Mesodermal cell (in vitro differentiated cells): ENCODE measurements around the gene FRMD7.
A peak's percentile ranks its signal among the peaks of the same experiment; 100 is the strongest.

ENCODE experiments used
- H3K27ac ChIP-seq: 2 replicates; pipeline ENCODE4 v1.7.0; 2013; ENCODE audit warnings: mild to moderate bottlenecking, low read depth, low read length, moderate library complexity; ENCODE audit not compliant: severe bottlenecking
- H3K36me3 ChIP-seq: 2 replicates; pipeline ENCODE4 v1.7.1; 2013; ENCODE audit warnings: mild to moderate bottlenecking, low read length, moderate library complexity; ENCODE audit not compliant: control insufficient read depth, insufficient read depth
- H3K4me1 ChIP-seq: one replicate; pipeline ENCODE4 v1.7.1; 2013; ENCODE audit warnings: mild to moderate bottlenecking, low read length; ENCODE audit not compliant: insufficient read depth, control insufficient read depth, poor library complexity, severe bottlenecking
- H3K4me3 ChIP-seq: 2 replicates; pipeline ENCODE4 v1.7.0; 2013; ENCODE audit warnings: low read length, control low read depth, mild to moderate bottlenecking; ENCODE audit not compliant: insufficient read depth, poor library complexity, severe bottlenecking; ENCODE audit errors: extremely low read depth
- H3K9me3 ChIP-seq: 2 replicates; pipeline ENCODE4 v1.7.1; 2013; ENCODE audit warnings: mild to moderate bottlenecking, low read length, moderate library complexity; ENCODE audit not compliant: control insufficient read depth
- WGBS, 2 experiments: methylation state at CpG; one replicate each; pipeline ENCODE4 v1.1.5; 2013; ENCODE audit warnings: missing lambda C conversion rate in 2 of 2; ENCODE audit not compliant: insufficient coverage in 2 of 2; 5-methylcytosine and 5-hydroxymethylcytosine counted together

Gene FRMD7

DNA sequence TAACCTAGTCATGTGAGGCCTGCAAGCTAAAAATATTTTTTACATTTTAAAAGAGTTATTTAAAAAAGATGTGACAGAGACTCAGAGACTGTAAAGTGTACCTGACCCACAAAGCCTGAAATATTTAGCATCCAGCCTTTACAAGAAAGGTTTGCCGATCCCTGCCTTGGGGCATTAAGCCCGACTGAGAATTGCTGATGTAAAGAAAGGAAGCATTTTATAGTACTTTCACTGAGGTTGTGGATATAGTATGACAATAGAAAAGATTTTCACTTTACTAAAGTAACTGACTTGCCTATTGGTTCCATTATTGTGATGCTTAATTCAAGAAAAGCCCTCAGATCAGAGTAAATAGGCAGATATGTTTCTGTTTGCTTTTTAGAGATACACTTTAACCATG lies 87.8 kb downstream of the FRMD7 start:
- no peak overlapping the region for H3K4me3 ChIP-seq
- no peaks in the 10 kb centered on the region for H3K36me3 ChIP-seq
- no peaks in the 10 kb centered on the region for H3K9me3 ChIP-seq
- no peak overlapping the region for H3K27ac ChIP-seq
- WGBS, 2 experiments = no CpG with 5 or more reads among the region's 2 CpGs
- H3K4me1 ChIP-seq = peaks cover 11% of the 10 kb centered on the region

DNA sequence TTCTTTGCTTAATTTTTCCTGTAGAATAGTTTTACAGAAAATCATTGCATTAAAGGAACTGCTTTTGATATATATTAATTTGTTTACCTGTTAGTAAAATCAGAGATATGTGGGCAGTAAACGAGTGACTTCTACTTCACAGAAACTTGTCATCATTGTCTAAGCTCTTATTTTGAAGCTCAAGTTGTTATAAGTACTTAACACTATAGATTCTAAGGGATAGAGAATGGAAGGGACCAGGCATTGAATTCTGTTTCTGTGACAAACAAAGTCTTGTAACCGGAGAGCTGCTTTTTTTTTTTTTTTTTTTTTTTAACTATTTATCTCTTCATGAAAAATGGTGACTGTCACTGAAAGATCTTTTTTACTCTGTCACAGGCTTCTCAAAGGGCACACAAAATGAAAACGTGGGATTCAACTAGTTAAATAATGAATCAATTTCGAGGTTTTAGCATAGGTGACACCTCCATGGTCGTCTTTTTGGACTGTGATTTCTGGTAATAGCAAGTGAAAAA lies 90.3 kb downstream of the FRMD7 start:
- Histone ChIP-seq H3K36me3 (no peaks in the 10 kb centered on the region), H3K27ac (peak overlapping the region; percentile 41), H3K4me3 (no peak overlapping the region), H3K9me3 (no peaks in the 10 kb centered on the region), H3K4me1 (peaks cover 6% of the 10 kb centered on the region)
- 56% methylated on average over 2 of the region's 5 CpGs; no CpG with 5 or more reads in 1 of the 2 experiments for WGBS, 2 experiments

DNA sequence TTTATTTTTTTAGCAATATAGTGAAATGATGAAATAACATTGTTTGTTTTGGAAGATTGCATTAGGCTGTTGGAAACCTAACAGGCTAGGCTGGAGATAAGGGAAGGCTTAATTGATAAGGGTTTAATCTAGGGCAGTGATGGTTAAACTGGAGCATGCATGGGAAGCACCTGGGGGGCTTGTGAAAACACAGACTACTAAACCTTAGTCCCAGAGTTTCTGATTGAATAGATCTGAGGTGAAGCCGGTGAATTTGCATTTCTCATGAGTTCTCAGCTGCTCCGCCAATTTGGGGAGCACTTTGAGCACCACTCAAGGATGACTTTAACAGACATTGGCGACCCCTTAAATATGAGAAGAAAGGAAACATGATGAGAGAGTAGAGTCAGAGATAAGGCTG lies 93.2 kb downstream of the FRMD7 start:
- no peaks in the 10 kb centered on the region for H3K9me3 ChIP-seq
- H3K4me1 ChIP-seq = no peaks in the 10 kb centered on the region
- H3K27ac ChIP-seq = no peak overlapping the region
- no CpG with 5 or more reads among the region's 3 CpGs for WGBS, 2 experiments
- H3K36me3 ChIP-seq = no peaks in the 10 kb centered on the region
- no peak overlapping the region for H3K4me3 ChIP-seq

DNA sequence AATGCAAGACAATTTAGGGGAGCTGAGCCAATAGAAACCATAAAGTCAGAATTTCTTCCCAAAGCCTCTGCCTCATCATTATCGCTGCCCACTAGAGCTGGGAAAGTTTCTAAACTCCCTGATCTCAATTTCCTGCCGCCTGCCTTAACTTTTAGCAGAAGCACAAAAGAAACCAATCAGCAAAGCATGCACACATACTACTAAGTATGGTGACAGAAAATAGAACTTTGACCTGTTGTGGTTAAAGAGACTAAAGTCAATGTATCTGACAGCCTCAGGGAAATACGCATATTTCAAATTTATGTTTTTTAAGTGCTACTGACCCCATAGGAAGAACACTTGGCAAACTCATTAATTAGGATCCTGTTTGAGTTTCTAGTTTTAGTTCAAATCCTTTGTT lies 94.7 kb downstream of the FRMD7 start:
- 80% methylated on average over 1 of the region's 3 CpGs; no CpG with 5 or more reads in 1 of the 2 experiments for WGBS, 2 experiments
- Histone ChIP-seq H3K27ac (no peak overlapping the region), H3K36me3 (peaks cover 6% of the 10 kb centered on the region), H3K9me3 (no peaks in the 10 kb centered on the region), H3K4me3 (no peak overlapping the region), H3K4me1 (peaks cover 2% of the 10 kb centered on the region)

DNA sequence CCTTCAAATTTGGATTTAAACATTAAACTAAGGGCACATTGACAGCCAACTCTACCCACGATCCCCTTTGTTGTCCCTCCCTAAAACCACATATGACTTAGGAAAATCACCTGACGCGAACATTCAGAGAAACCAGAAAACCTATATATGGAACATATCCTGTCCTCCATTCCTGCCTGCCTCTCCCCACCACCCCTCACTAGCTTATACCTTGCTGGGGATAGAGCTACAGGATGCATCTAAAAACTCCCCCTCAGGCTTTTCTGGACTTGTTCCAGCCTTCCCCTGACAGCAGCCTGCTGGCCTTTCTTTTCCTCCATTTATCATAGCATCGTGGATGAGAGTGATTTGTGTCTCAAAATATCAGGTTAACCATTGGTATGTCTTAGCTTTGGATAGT lies 96.0 kb downstream of the FRMD7 start:
- no peak overlapping the region for H3K27ac ChIP-seq
- H3K4me1 ChIP-seq = peaks cover 6% of the 10 kb centered on the region
- no peak overlapping the region for H3K4me3 ChIP-seq
- WGBS, 2 experiments = 100% methylated on average over 2 to 3 of the region's 4 CpGs
- H3K9me3 ChIP-seq = no peaks in the 10 kb centered on the region
- peaks cover 6% of the 10 kb centered on the region for H3K36me3 ChIP-seq

DNA sequence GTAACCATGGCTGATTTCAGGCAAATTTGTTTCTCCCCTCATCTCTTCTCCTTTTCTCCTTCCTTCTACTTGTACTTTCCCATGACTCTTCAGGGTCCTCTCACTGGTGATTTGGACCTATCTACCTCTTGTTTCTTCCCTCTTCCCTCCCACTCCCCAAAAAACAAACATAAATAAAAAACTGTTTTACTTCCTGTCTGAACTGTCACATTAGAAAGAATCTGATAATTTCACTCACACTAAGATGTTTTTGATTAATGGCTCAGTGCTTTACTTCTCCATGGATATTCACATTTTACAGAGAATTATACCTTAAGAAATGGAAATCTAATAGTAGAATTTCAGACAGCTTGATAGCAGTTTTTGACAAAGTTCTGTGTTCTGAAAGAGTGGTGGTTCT lies 97.6 kb downstream of the FRMD7 start:
- H3K36me3 ChIP-seq = peaks cover 6% of the 10 kb centered on the region
- no peak overlapping the region for H3K27ac ChIP-seq
- H3K4me1 ChIP-seq = peaks cover 12% of the 10 kb centered on the region
- no peak overlapping the region for H3K4me3 ChIP-seq
- no peaks in the 10 kb centered on the region for H3K9me3 ChIP-seq
